GM13977 (cell line): ENCODE measurements around the gene KDM1A.
A peak's percentile ranks its signal among the peaks of the same experiment; 100 is the strongest.

Experiments used
- DNase-seq: peaks from one replicate; pipeline ENCODE4 v3.0.0; 2012; ENCODE audit warnings: low spot score
- in situ Hi-C: fragments of 300-500 bp; cut with MboI; formaldehyde crosslinking; loops from one replicate; pipeline ENCODE4 v1.12.0; 2022; ENCODE audit warnings: low sequenced_read_pairs, low pct_unique_long_range_greater_than_20kb, mixed read lengths, inconsistent platforms; ENCODE audit not compliant: unreplicated experiment
- TF ChIP-seq, protein P1 (sequence below): IDR thresholded peaks from 2 replicates; pipeline ENCODE4 v1.5.1; 2012; ENCODE audit warnings: mild to moderate bottlenecking, control low read depth; ENCODE audit not compliant: insufficient read depth; ENCODE audit errors: extremely low read depth, missing control alignments

Gene KDM1A

DNA sequence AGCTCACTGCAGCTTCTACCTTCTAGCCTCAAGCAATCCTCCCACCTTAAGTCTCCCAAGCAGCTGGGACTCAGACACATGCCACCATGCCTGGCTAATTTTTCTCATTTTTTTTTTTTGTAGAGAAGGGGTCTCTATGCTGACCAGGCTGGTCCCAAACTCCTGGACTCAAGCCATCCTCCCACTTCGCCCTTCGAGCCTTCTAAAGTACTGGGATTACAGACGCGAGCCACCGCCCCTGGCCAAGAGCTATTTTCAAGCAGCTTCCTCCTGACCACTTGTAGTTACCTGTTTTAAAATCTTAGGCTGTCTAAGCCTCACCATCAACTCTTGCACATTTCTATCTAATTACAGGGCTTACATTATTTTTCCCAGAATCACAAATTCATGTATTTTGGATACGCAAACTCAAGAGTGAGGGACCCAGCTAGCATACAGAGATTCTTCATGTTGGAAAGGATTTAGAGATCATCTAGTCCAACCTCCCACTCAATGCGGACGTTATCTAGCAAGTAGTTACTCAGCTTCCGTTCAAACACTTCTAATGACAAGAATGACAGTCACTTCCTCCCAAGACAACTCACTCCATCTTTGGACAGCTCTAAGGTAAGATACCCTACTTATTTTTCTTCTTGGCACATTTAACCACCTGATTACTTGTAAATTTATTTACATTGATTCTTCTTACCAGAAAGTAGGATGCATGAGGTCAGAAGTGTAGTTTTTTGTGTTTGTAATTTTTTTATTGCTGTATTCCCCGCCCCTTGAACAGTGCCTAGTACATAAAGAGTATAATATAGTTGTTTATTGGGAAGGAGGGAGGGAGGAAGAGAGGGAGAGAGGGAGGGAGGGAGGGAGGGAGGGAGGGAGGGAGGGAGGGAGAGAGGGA, 84.0 kb downstream of the KDM1A start:
- TF ChIP-seq, protein P1, sequence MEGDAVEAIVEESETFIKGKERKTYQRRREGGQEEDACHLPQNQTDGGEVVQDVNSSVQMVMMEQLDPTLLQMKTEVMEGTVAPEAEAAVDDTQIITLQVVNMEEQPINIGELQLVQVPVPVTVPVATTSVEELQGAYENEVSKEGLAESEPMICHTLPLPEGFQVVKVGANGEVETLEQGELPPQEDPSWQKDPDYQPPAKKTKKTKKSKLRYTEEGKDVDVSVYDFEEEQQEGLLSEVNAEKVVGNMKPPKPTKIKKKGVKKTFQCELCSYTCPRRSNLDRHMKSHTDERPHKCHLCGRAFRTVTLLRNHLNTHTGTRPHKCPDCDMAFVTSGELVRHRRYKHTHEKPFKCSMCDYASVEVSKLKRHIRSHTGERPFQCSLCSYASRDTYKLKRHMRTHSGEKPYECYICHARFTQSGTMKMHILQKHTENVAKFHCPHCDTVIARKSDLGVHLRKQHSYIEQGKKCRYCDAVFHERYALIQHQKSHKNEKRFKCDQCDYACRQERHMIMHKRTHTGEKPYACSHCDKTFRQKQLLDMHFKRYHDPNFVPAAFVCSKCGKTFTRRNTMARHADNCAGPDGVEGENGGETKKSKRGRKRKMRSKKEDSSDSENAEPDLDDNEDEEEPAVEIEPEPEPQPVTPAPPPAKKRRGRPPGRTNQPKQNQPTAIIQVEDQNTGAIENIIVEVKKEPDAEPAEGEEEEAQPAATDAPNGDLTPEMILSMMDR: no peak
- in situ Hi-C loops: no loop called here
- DNase-seq: peak; percentile 43

DNA sequence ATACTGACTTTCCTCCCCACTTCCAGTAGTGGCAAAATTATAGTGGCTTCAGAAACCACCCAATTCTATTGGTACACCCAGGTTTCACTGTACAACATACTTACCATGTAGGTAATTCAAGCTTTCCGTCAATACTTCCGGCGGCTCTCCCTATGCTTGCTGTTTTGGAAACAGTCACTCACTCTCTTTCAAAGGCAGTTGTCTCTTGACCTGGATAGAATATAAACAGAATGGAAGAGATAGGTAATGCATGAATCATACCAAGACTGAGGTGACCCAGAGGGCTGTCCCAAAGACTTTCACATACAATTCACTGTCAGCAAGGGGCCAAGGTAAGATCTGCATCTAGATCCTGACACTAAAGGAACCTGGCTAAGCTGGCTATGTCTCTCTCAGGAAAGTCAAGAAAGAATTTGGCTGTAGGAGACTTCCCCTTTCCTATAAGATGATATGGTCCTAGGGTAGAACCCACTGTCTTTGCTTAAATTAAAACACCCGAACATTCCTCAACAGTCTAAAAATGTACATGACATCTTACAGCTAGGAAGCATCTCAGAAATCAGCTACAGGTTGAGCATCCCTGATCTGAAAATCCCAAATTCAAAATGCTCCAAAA, 89.8 kb downstream of the KDM1A start:
- no peak for DNase-seq
- TF ChIP-seq, protein P1: no peak
- in situ Hi-C loops: no loop called here

DNA sequence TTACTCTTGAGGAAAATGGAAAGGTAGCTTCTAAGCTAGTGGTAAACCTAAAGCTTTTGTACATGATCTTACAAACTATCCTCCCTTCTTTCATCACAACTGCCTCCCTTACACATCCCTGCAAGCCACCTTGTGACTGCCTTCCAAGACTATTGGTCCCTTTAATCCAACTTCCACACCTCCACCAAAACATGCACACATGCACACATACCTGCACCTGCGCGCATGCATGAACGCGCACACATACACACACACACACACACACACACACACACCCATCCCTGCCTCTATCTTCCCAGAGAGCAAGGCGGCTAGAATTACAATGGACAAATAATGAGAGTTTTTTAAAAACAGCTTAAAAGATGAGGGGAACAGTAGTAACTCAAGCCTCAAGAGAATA, 91.1 kb downstream of the KDM1A start:
- DNase-seq: no peak
- in situ Hi-C loops: no loop called here
- TF ChIP-seq, protein P1: no peak

DNA sequence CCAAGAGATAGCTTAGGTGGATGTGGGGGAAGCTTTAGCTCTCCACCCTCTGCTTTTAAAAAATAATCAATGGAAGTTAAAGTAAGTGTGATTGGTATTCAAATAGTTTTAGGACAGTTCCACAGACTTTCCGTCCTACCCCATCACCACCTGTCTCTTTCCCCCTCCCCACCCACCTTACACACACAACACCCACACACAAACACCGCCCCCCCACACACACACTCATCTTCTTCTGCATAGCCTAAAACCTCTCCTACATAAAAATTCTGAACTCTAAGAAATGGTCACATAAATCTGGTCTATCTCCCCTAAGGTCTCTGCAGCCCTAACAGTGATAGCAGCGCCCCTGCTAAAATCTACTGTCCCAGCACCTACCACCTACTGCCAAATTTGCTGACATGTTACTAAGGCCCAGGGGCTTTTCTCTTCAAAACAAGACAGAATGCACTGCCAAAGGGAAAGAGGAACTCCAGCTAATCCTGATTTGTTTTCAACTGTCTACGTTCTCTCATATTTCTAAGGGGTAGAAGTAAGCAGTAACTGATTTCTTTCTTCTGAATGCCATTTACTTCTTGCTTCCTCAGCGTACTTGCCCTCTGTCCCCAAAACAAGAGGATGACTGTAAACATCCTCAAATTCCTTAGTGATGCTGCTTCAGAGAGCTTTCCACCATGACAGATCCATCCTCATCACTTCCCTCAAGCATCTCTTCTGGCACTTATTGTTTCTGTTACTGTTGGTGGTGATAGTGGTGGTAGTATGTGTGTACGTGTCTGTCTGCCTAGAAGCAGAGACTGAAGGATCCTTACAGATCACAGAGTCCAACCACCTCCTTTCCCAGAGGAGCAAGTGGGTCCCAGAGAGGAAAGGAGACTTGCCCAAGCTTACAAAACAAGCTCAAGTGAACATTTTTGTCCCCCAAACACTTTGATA, 92.6 kb downstream of the KDM1A start:
- DNase-seq: no peak
- TF ChIP-seq, protein P1: no peak
- in situ Hi-C loops: no loop called here

DNA sequence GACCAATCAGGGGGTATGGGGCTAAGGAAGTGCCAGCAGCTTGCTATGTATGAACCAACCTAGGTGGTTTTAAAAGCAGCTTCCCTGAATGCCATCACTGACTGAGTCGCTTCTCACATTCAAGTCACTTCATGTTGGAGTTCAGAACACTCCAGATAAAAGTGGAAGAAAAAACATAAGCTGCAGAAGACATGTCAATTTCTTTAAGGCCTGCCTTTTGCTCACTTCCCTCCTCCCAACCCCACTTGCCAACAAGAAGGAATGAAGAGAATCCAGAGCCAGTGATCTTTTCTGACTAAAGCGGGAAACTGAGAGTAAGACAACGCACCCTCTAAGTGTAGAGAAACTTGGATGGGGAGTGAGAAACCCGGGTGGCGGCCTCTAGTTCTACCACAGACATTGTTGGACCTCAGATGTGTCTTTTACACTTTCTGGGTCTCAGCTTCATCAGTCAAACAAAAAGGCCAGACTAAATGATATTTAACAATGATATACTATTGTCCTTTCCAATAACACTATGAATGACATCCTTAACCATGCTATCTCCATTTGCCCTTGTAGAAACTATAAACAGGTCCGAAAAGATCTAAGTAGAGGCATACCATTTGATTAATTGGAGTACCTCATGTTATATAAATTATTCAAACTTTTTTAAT, 95.3 kb downstream of the KDM1A start:
- in situ Hi-C loops: loop anchor here (5.0 kb wide), 1 partner anchor 58 kb away; no protein-coding TSS in a partner anchor
- DNase-seq: no peak
- TF ChIP-seq, protein P1: no peak

DNA sequence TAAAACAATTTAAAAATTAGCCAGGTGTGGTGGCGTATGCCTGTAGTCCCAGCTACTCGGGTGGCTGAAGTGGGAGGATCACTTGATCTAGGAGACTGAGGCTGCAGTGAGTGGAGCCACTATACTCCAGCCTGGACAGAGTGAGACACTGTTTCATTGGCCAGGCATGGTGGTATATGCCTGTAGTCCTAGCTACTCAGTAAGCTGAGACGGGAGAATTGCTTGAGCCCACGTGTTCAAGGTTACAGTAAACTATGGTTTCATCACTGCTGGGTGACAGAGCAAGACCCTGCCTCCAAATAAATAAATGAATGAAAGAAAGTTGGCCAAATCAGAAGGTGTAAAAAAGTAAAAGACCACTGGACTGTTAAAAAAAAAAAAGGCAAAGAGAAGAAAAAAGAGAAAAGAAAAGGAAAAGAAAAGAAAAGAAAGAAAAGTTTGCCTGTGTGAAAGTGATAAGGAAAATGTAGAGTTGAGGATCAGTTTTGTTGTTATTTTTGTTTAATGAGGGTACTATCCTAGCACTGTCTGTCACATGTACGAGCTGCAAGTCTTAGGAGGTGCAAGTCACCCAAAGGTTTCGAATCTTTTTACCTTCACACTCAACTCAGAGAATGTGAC, 97.1 kb downstream of the KDM1A start:
- in situ Hi-C loops: loop anchor here (5.0 kb wide), 1 partner anchor 56 kb away; no protein-coding TSS in a partner anchor
- TF ChIP-seq, protein P1: no peak
- no peak for DNase-seq
